ENCODE results near the gene C2orf80. TPM values are rescaled to one million over a fixed set of nuclear protein-coding genes. Genes with fewer than 3 reads are reported as not detected.
"Not testable (repeated sequence)": the region's sequence is repeated elsewhere in the genome, so short reads cannot be mapped to it uniquely, and the experiment has no call there.

Gene C2orf80
- total and polyA plus RNA-seq, 2 donors (not counting 3 experiments of a cell fraction or from before 2014, with no cell fraction given), result not detected

GRCh38 chr2:208222351-208222750 lies 32.5 kb upstream of the C2orf80 start:
- no peak overlapping the region for H2AFZ ChIP-seq (ENCODE audit: low read depth, low read length)
- H3K4me1 ChIP-seq (ENCODE audit: control insufficient read depth, extremely low read depth, insufficient read depth, low read length), result no peaks in the 10 kb centered on the region
- H3K27me3 ChIP-seq (ENCODE audit: control insufficient read depth in 2 of 2, insufficient read depth in 2 of 2, low read length in 2 of 2), result no peaks in the 10 kb centered on the region
- no peak overlapping the region for H3K4me2 ChIP-seq (ENCODE audit: insufficient read depth, low read length)
- no peaks in the 10 kb centered on the region for H4K20me1 ChIP-seq (replicated peaks; ENCODE audit: control insufficient read depth, extremely low read depth, insufficient read depth, low read length)
- TF ChIP-seq MAX (IDR thresholded peaks at IDR 0.05; ENCODE audit: insufficient read depth, insufficient read length), result no peak
- TF ChIP-seq JUN (IDR thresholded peaks at IDR 0.05; ENCODE audit: borderline replicate concordance, insufficient read depth, insufficient read length, low read depth), result no peak
- TF ChIP-seq CTCF (IDR thresholded peaks at IDR 0.05; ENCODE audit: extremely low read depth in 1 of 2, insufficient read depth in 1 of 2, low read depth in 1 of 2, low read length in 2 of 2), result no peak
- TF ChIP-seq FOS (IDR thresholded peaks at IDR 0.05; ENCODE audit: borderline replicate concordance, insufficient read depth, low read length), result no peak
- no peak for TF ChIP-seq POLR2AphosphoS5 (IDR thresholded peaks at IDR 0.05; ENCODE audit: insufficient read depth, low read depth, low read length)
- no peak for TF ChIP-seq EZH2 (IDR thresholded peaks at IDR 0.05; ENCODE audit: borderline replicate concordance, low read depth, low read length, severe bottlenecking)
- no peak for TF ChIP-seq MYC (IDR thresholded peaks at IDR 0.05; ENCODE audit: low read depth, low read length)
- TF ChIP-seq POLR2A (IDR thresholded peaks at IDR 0.05; ENCODE audit: low read depth, low read length), result no peak
- no peak for TF ChIP-seq GATA2 (IDR thresholded peaks at IDR 0.05; ENCODE audit: insufficient read depth, insufficient read length, low read depth, low read length)
- no peak for FAIRE-seq
- H3K9me1 ChIP-seq (replicated peaks; ENCODE audit: control insufficient read depth, extremely low read depth, insufficient read depth, low read length), result no peaks in the 10 kb centered on the region
- H3K79me2 ChIP-seq (ENCODE audit: control insufficient read depth, insufficient read depth, low read length), result no peaks in the 10 kb centered on the region
- no peak overlapping the region for H3K9ac ChIP-seq (replicated peaks; ENCODE audit: extremely low read depth, insufficient read depth, low read length)
- H3K4me3 ChIP-seq (replicated peaks in 1 of 3; ENCODE audit: insufficient read depth in 1 of 3, low read depth in 1 of 3, low read length in 3 of 3), result no peak overlapping the region
- POLR2A ChIA-PET, result no interaction called here
- no peaks in the 10 kb centered on the region for H3K36me3 ChIP-seq (ENCODE audit: control insufficient read depth in 2 of 2, extremely low read depth in 1 of 2, insufficient read depth in 2 of 2, low read length in 2 of 2)
- BruUV-seq (replicated peaks), result no TSS peak
- CTCF ChIA-PET, result no interaction called here
- intact Hi-C loops (cut with micrococcal nuclease) (no loop called here), dilution Hi-C loops (cut with MboI; ENCODE audit: extremely low pct_ligation_motif_present, low sequenced_read_pairs) (no loop called here)
- H3K9me3 ChIP-seq (replicated peaks; ENCODE audit: control insufficient read depth, insufficient read depth, low read length), result no peaks in the 10 kb centered on the region
- no peak overlapping the region for H3K27ac ChIP-seq (ENCODE audit: insufficient read depth, low read depth, low read length)
- DNase-seq (ENCODE audit: low read depth, low spot score), result no peak

- H3K9me3 ChIP-seq (replicated peaks; ENCODE audit: control insufficient read depth, insufficient read depth, low read length); H3K4me1 ChIP-seq (ENCODE audit: control insufficient read depth, extremely low read depth, insufficient read depth, low read length); BruUV-seq (replicated peaks); intact Hi-C loops (cut with micrococcal nuclease); H3K9ac ChIP-seq (replicated peaks; ENCODE audit: extremely low read depth, insufficient read depth, low read length); H3K36me3 ChIP-seq (ENCODE audit: control insufficient read depth in 2 of 2, extremely low read depth in 1 of 2, insufficient read depth in 2 of 2, low read length in 2 of 2); H3K9me1 ChIP-seq (replicated peaks; ENCODE audit: control insufficient read depth, extremely low read depth, insufficient read depth, low read length); CTCF ChIA-PET; H3K4me3 ChIP-seq (replicated peaks in 1 of 3; ENCODE audit: insufficient read depth in 1 of 3, low read depth in 1 of 3, low read length in 3 of 3); H4K20me1 ChIP-seq (replicated peaks; ENCODE audit: control insufficient read depth, extremely low read depth, insufficient read depth, low read length); DNase-seq (ENCODE audit: low read depth, low spot score); FAIRE-seq; H3K27me3 ChIP-seq (ENCODE audit: control insufficient read depth in 2 of 2, insufficient read depth in 2 of 2, low read length in 2 of 2); POLR2A ChIA-PET; H3K4me2 ChIP-seq (ENCODE audit: insufficient read depth, low read length); H3K27ac ChIP-seq (ENCODE audit: insufficient read depth, low read depth, low read length); H2AFZ ChIP-seq (ENCODE audit: low read depth, low read length); H3K79me2 ChIP-seq (ENCODE audit: control insufficient read depth, insufficient read depth, low read length); dilution Hi-C loops (cut with MboI; ENCODE audit: extremely low pct_ligation_motif_present, low sequenced_read_pairs): not testable (repeated sequence)
Measured at GRCh38 chr2:208221873-208222272, 32.0 kb upstream of the C2orf80 start.
